Measurements from ENCODE around the gene DNAJC16. TPM values are rescaled to one million over a fixed set of nuclear protein-coding genes. Genes with fewer than 3 reads are reported as not detected.

Gene DNAJC16
- total RNA-seq, 4 donors from 2014 or later = 20.8 to 64.4 (median 31.8) TPM

- Histone ChIP-seq H3K4me3 (no peak overlapping the region), H3K4me1 (peaks cover 0 to 9% (median 5%) of the 10 kb centered on the region in 4 donors), H3K9me3 (no peaks in the 10 kb centered on the region), H3K27ac (no peak overlapping the region), H3K36me3 (peaks cover 0 to 30% (median 0%) of the 10 kb centered on the region in 3 donors), H3K27me3 (no peaks in the 10 kb centered on the region)
- no peak for TF ChIP-seq POLR2A (IDR thresholded peaks at IDR 0.05)
- TF ChIP-seq, protein P1, sequence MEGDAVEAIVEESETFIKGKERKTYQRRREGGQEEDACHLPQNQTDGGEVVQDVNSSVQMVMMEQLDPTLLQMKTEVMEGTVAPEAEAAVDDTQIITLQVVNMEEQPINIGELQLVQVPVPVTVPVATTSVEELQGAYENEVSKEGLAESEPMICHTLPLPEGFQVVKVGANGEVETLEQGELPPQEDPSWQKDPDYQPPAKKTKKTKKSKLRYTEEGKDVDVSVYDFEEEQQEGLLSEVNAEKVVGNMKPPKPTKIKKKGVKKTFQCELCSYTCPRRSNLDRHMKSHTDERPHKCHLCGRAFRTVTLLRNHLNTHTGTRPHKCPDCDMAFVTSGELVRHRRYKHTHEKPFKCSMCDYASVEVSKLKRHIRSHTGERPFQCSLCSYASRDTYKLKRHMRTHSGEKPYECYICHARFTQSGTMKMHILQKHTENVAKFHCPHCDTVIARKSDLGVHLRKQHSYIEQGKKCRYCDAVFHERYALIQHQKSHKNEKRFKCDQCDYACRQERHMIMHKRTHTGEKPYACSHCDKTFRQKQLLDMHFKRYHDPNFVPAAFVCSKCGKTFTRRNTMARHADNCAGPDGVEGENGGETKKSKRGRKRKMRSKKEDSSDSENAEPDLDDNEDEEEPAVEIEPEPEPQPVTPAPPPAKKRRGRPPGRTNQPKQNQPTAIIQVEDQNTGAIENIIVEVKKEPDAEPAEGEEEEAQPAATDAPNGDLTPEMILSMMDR (IDR thresholded peaks at IDR 0.05) = no peak
- no peak for DNase-seq
These were observed 49.0 kb downstream of the DNAJC16 start for GRCh38 chr1:15575549-15576150.

DNA sequence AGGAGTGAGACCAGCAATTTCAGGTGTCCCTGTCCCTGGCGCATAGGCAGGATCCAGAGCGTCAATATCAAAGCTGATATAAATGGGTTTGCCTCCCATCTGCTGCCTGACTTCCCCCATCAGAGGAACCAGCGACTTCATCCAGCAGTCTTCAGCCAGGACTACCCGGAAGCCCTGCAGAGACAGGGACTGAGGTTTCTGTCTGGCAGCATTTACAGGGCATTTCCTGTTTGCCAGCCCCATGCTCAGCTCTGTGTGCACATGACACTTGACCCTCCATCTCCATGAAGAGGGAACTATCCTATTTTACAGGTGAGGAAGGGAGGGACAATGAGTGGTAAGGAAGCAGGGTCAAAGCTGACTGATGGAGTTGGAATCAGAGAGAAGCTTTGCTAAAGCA is 51.0 kb downstream of the DNAJC16 start:
- no peak overlapping the region for H3K4me3 ChIP-seq
- H3K27me3 ChIP-seq = no peaks in the 10 kb centered on the region
- H3K27ac ChIP-seq = no peak overlapping the region
- H3K9me3 ChIP-seq = no peaks in the 10 kb centered on the region
- peaks cover 0 to 9% (median 5%) of the 10 kb centered on the region in 4 donors for H3K4me1 ChIP-seq
- TF ChIP-seq, protein P1 (IDR thresholded peaks at IDR 0.05) = no peak
- no peak for TF ChIP-seq POLR2A (IDR thresholded peaks at IDR 0.05)
- no peak for DNase-seq
- peaks cover 0 to 23% (median 0%) of the 10 kb centered on the region in 3 donors for H3K36me3 ChIP-seq

DNA sequence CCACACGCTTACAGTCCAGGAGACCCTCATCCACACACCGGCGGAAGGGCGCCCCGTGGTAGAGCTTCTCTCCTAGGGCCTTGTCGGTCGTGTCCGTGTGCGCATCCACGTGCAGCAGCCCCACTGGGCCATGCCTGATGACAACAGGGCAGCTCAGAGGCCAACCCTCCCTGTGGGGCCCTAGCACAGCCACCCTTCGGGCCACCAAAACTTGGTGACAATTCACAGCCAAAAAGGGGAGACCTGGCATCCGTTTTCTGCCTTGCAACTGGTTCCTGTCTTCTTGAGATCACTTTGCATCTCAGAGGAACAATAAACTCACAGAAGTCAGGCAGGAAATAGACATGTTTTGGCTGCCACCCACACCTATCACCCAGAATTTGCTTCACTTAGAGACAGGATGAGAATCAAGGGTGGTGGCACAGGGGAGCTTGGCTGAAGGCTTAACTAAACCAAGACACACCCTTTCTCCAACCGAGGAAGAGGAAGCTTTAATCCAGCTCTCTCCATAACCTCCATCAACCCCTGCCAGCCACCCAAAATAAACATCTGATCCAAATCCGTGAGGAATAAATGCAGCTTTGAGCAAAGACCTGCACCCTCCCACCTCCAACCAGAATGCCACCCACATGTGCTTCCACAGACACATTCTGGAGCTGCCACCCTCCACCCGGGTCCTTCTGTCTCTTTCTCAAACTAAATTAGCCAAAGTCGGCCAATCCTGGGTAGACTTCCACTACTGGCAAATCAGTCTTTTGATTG is 52.5 kb downstream of the DNAJC16 start:
- TF ChIP-seq, protein P1 (IDR thresholded peaks at IDR 0.05) = no peak
- TF ChIP-seq POLR2A (IDR thresholded peaks at IDR 0.05) = no peak
- H3K9me3 ChIP-seq = no peaks in the 10 kb centered on the region
- H3K27ac ChIP-seq = peak overlapping the region in 3 of 4 donors; percentile 3 to 72 (median 64)
- H3K27me3 ChIP-seq = no peaks in the 10 kb centered on the region
- peaks cover 0 to 10% (median 9%) of the 10 kb centered on the region in 4 donors for H3K4me1 ChIP-seq
- peaks cover 0 to 18% (median 0%) of the 10 kb centered on the region in 3 donors for H3K36me3 ChIP-seq
- peak in 2 of 3 donors; percentile 53 to 57 for DNase-seq
- no peak overlapping the region for H3K4me3 ChIP-seq

DNA sequence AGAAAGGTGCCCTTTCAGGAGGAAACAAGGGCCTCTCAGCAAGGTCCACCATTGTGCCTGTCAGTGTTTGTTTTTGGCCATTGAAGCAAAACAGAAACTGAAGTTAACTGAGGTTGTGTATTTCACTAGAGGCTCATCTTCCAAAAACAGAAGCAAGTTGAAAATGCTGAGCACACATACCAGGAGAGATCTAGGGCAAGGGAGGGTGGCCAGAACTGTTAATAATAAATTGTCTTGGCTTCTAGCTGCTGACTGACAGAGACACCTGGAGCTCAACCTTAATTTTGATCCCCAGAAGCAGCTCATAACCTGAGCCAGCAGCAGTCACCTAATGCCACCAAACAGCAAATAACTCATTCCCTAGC is 53.0 kb downstream of the DNAJC16 start:
- H3K9me3 ChIP-seq = no peaks in the 10 kb centered on the region
- TF ChIP-seq, protein P1 (IDR thresholded peaks at IDR 0.05) = no peak
- no peak for TF ChIP-seq POLR2A (IDR thresholded peaks at IDR 0.05)
- H3K27me3 ChIP-seq = no peaks in the 10 kb centered on the region
- peak overlapping the region in 2 of 4 donors; percentile 64 to 72 for H3K27ac ChIP-seq
- DNase-seq = no peak
- peaks cover 0 to 12% (median 0%) of the 10 kb centered on the region in 3 donors for H3K36me3 ChIP-seq
- H3K4me3 ChIP-seq = no peak overlapping the region
- H3K4me1 ChIP-seq = peaks cover 0 to 16% (median 11%) of the 10 kb centered on the region in 4 donors

GRCh38 chr1:15583016-15583706 is 56.5 kb downstream of the DNAJC16 start:
- no peak for DNase-seq
- Histone ChIP-seq H3K4me3 (no peak overlapping the region), H3K4me1 (peaks cover 0 to 19% (median 14%) of the 10 kb centered on the region in 4 donors), H3K27me3 (no peaks in the 10 kb centered on the region), H3K27ac (no peak overlapping the region), H3K36me3 (no peaks in the 10 kb centered on the region), H3K9me3 (no peaks in the 10 kb centered on the region)
- TF ChIP-seq, protein P1 (IDR thresholded peaks at IDR 0.05) = no peak
- TF ChIP-seq POLR2A (IDR thresholded peaks at IDR 0.05) = no peak

Measured in Peyer's patch (tissue), 4 donors.